AG04450 (cell line): ENCODE results near the gene ADAMTSL1. TPM values are rescaled to one million over a fixed set of nuclear protein-coding genes. Genes with fewer than 3 reads are reported as not detected.

ENCODE experiments used
- CTCF ChIA-PET: fragments of 300-600, 350-600 bp; formaldehyde crosslinking; extraction: SDS; loops from one replicate; lab custom pipeline; 2022; ENCODE audit warnings: antibody characterized with exemption, inconsistent platforms; lab: Charles Lee
- POLR2A ChIA-PET: fragments of 350-600 bp; formaldehyde crosslinking; extraction: SDS; loops from one replicate; lab custom pipeline; 2021; ENCODE audit warnings: antibody characterized with exemption, inconsistent platforms; lab: Yijun Ruan, JAX
- DNase-seq: peaks from one replicate; pipeline ENCODE4 v3.0.0-alpha.2; 2011; ENCODE audit warnings: low read depth, low spot score
- H3K27ac ChIP-seq: one replicate; pipeline ENCODE4 v1.5.1; 2012; ENCODE audit warnings: low read depth, low read length, control low read depth
- H3K27me3 ChIP-seq: one replicate; pipeline ENCODE4 v1.6.0; 2012; ENCODE audit warnings: low read length; ENCODE audit not compliant: control insufficient read depth, insufficient read depth
- H3K4me3 ChIP-seq: 2 replicates; pipeline ENCODE4 v1.5.1; 2011; ENCODE audit warnings: mild to moderate bottlenecking, low read depth, low read length, control low read depth
- H3K9me3 ChIP-seq: 2 replicates; pipeline ENCODE4 v1.5.1; 2012; ENCODE audit warnings: low read length; ENCODE audit not compliant: control insufficient read depth, insufficient read depth
- polyA plus RNA-seq: library from polyadenylated mRNA; depleted of rRNA; stranded (reverse); fragments of >200 nt; gene quantifications from 2 replicates; pipeline ENCODE4 v1.2.3, GENCODE V29; 2011
- TF ChIP-seq, protein P1 (sequence below): IDR thresholded peaks from 2 replicates; pipeline ENCODE4 v1.5.1; 2011; ENCODE audit warnings: low read depth, low read length, control low read depth, inconsistent platforms

Gene ADAMTSL1
- polyA plus RNA-seq, 1 experiment: 22.2 TPM

DNA sequence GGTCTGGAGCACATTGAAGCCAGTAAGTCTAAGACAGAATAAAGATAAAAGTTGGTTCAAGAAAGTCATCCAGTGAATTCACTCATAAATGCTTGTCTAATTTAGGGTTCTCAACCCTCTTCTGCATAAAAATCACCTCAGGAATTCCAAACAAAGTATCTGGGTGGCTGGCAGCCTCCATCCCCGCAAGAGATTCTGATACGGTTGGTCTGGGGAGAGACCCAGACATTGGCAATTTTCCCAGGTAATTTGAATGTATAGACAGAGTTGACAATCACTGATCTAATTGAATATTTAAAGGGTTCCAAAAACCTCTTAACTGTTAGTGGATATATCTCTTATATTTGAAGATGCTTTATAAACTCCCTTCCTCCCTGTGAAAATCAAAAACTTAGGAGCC lies 14.9 kb downstream of the ADAMTSL1 start:
- H3K9me3 ChIP-seq: no peaks in the 10 kb centered on the region
- H3K27ac ChIP-seq: no peak overlapping the region
- TF ChIP-seq, protein P1, sequence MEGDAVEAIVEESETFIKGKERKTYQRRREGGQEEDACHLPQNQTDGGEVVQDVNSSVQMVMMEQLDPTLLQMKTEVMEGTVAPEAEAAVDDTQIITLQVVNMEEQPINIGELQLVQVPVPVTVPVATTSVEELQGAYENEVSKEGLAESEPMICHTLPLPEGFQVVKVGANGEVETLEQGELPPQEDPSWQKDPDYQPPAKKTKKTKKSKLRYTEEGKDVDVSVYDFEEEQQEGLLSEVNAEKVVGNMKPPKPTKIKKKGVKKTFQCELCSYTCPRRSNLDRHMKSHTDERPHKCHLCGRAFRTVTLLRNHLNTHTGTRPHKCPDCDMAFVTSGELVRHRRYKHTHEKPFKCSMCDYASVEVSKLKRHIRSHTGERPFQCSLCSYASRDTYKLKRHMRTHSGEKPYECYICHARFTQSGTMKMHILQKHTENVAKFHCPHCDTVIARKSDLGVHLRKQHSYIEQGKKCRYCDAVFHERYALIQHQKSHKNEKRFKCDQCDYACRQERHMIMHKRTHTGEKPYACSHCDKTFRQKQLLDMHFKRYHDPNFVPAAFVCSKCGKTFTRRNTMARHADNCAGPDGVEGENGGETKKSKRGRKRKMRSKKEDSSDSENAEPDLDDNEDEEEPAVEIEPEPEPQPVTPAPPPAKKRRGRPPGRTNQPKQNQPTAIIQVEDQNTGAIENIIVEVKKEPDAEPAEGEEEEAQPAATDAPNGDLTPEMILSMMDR: no peak
- CTCF ChIA-PET: interaction anchor here (1.1 to 1.6 kb wide), 2 partner anchors 46 to 540 kb away, joined by 4 to 7 read pairs; no protein-coding TSS in a partner anchor
- POLR2A ChIA-PET: no interaction called here
- H3K4me3 ChIP-seq: no peak overlapping the region
- no peaks in the 10 kb centered on the region for H3K27me3 ChIP-seq
- no peak for DNase-seq

DNA sequence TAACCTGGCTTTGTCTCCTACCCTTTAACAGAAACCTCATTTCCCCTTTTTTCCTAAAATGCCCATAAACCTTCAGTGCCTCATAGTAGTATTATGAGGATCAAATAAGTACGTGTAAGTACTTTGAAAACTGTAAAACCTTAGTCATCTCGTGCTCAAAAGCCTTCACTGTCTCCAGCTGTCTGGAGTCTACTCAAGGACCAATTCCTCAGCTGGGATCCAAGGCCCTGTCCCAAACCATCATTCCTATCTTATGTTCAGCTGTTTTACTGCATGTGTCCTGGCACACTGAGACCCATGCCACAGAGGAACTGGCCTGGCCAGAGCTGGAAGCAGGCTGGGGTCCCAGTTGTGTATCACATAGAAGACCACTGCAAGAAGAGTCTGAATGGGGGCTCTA lies 15.9 kb downstream of the ADAMTSL1 start:
- CTCF ChIA-PET: interaction anchor here (1.6 to 2.6 kb wide), 2 partner anchors 47 to 235 kb away, joined by 8 to 15 read pairs; no protein-coding TSS in a partner anchor

DNA sequence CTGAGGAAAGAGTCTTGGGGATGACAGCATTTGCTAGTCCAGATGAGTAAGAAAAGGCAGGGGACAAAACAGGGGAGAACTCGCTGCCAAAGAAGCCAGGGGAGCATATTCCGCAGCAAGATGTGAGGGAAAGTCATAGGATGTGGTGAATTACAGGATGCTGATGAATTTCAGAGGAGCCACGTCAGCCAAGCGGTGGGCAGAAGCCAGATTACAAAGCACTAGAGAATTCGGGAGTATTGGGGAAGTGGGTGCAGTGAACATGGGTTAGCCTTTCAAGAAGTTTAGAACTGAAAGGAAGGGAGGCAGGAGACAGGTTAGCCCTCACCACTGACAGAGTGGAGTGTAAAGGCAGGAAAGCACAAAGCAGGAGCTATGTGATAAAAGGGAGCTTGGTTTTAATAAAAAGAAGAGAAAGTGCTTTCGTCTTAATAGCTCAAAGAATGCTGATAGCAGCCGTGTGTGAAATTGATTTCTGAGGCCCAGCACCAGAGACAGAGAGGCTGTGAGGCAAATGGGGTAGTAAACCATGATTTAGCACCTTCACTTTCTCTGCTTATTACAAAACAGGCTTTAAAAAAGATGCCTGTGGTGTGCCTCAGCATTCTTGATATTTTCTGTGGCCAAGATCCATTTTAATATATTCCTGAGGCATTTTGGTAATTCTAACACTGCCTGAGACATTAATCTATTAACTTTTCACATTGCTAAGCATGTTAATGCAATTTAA lies 16.9 kb downstream of the ADAMTSL1 start:
- CTCF ChIA-PET: interaction anchor here (1.6 to 2.6 kb wide), 2 partner anchors 48 to 236 kb away, joined by 8 to 15 read pairs; no protein-coding TSS in a partner anchor
- Histone ChIP-seq H3K4me3 (peak overlapping the region; percentile 47), H3K27ac (peak overlapping the region; percentile 98), H3K27me3 (no peaks in the 10 kb centered on the region), H3K9me3 (no peaks in the 10 kb centered on the region)
- DNase-seq: peak; percentile 96
- POLR2A ChIA-PET: interaction anchor here (0.6 to 2.0 kb wide), 5 partner anchors 9 to 235 kb away, joined by 3 to 4 read pairs (median 3); no protein-coding TSS in a partner anchor
- TF ChIP-seq, protein P1: no peak

More for the DNA sequence above, 15.9 kb downstream of the ADAMTSL1 start:
- no peaks in the 10 kb centered on the region for H3K27me3 ChIP-seq
- H3K4me3 ChIP-seq: peak overlapping the region; percentile 47
- POLR2A ChIA-PET: interaction anchor here (0.6 to 2.0 kb wide), 2 partner anchors 10 to 11 kb away, joined by 3 to 4 read pairs; no protein-coding TSS in a partner anchor
- no peak for DNase-seq
- no peaks in the 10 kb centered on the region for H3K9me3 ChIP-seq
- TF ChIP-seq, protein P1: no peak
- peak overlapping the region; percentile 98 for H3K27ac ChIP-seq

DNA sequence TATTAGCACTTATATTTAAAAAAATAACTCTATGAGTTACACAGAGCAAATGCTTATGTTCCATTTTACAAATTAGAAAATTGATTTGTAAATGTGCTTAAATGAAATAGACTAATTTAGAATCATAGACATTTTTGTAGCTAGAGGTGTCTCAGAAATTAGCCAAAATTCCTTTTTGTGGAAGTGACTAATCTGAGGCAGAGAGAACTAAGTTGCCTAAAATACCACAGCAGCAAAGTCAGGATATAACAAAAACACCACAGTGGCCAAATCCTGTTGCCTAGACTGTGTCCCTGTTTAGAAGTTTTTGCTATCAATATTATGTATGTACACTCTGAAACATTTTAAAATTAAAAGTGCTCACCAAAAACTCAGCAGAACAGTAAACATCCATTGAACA lies 18.7 kb downstream of the ADAMTSL1 start:
- CTCF ChIA-PET: interaction anchor here (1.0 to 2.6 kb wide), 3 partner anchors 50 to 536 kb away, joined by 3 to 15 read pairs (median 3); no protein-coding TSS in a partner anchor
- Histone ChIP-seq H3K27ac (no peak overlapping the region), H3K27me3 (no peaks in the 10 kb centered on the region), H3K9me3 (no peaks in the 10 kb centered on the region), H3K4me3 (no peak overlapping the region)
- TF ChIP-seq, protein P1: no peak
- POLR2A ChIA-PET: no interaction called here
- no peak for DNase-seq
